NCI-H748 treated with DMSO at 0.1 percent for 48 hours (cell line): ENCODE data around the gene NLRP9.

Experiments
- DNase-seq: peaks from one replicate; lab custom pipeline; 2025; lab: John Stamatoyannopoulos, UW

Gene NLRP9

DNA sequence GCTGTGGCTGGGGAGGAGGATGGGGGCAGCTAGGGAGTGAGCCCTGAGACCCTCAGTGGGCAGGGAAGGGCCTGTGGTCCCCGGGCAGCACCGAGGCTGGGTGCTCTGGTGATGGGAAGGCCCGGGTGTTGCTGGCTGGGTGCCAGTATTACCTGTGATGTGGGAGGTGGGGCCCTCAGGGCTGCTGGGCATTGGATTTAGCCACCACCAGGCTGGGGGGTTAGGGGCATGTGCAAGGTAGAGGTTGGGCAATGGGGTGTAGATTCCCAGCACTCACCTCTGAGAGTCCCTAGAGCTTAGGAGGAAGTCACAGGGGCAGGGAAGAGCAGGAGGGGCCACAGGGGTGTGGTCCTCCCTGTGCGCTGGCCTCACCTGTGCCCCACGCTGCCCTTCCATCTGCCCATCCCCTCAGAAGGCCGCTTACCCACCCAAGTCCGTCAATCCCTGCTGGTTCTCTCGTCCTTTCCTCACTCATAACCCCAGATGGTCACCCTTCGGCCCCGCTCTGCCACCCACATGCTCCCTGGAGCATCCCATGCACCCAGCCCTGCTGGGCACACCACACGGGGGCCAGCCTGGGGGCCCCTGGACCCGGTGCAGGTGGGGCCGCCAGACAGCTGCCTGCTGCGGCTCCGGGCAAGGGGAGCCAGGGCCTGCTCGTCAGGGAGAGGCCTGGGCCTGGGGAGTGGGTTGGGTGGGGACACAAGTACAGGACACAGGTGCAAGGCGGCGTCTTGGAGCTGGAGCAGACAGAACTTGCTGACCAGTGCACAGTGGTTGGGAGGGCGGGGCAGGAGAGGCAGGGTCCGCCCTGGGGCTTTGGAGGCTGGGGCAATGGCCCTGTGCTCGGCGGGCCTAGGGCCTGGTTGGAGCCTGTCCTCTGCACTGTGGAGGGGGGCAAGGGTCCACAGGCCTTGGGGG, 50.7 kb downstream of the NLRP9 start:
- DNase-seq = no peak

DNA sequence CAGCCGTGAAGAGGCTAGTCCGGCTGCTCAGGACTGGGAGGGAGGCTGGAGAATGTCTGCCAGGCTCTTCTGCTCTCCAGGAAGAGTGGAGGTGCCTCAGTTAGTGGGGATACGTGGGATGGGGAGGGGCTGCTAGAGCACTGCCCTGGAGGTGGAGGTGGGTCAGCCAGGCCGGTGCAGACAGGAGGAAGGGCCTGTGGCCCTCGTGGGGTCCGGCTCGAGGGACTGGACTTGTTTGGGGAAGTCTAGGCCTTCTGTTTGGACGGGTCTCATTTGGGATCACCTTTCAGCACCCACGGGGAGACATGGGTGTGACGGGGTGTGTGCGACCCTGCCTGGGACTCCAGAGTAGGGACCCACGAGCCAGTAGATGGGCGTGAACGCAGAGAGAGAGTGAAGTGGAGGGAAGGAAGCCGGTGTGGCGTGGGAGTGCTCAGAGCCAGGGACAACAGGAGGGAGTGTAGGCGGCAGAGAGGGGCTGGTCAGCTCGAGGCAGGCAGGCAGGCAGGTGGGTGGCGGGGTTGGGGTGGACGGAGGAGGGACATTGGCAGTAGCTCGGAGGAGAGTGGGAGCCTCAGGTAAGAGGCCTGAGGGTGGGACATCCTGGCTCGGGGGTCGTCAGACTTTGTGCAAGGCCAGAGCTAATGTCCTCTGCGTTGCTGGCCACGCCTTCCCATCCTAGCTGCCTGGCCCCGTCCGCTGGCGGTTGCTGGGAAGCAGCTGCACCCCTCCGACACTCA, 51.7 kb downstream of the NLRP9 start:
- DNase-seq = no peak

DNA sequence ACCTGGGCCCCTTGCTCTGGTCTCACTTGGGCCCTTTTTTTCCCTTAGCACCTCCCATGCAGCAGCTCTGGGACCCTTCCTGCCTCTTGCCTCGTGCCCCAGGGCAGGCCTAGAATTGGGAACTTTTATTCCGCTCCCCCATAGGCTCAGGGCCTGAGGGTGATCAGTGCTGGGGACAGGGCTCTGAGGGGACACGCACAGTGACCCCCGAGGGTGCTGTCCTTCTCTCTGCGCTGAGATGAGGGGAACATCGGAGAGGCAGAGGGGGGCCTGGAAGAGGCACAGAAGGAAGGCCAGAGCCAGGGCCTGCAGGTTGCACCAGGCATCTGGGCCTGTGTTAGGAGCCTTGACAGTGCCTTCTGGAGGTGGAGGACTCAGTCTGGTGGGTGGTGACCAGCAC, 52.4 kb downstream of the NLRP9 start:
- no peak for DNase-seq

DNA sequence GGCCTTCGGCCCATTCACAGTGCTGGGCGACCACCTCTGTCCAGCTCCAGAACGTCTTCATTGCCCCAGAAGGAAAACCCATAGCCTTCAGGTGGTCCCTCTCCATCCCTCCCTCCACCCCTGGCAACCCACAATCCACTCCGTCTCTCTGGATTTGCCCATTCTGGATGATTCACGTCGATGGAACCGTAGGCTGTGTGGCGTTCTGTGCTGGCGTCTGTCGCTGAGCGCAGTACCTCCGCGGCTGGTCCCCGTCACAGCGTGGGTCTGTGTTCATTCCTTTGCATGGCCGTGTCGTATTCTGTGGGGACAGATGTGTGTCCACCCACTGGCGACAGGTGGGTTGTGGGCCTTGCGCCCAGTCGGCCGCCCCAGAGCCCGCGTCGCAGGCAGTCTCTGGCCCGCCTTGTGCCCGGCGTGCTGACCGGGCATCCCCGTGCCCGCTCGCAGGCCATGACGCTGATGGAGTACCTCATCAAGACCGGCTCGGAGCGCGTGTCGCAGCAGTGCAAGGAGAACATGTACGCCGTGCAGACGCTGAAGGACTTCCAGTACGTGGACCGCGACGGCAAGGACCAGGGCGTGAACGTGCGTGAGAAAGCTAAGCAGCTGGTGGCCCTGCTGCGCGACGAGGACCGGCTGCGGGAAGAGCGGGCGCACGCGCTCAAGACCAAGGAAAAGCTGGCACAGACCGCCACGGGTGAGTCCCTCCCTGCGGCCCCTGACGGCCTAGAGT, 53.1 kb downstream of the NLRP9 start:
- no peak for DNase-seq

DNA sequence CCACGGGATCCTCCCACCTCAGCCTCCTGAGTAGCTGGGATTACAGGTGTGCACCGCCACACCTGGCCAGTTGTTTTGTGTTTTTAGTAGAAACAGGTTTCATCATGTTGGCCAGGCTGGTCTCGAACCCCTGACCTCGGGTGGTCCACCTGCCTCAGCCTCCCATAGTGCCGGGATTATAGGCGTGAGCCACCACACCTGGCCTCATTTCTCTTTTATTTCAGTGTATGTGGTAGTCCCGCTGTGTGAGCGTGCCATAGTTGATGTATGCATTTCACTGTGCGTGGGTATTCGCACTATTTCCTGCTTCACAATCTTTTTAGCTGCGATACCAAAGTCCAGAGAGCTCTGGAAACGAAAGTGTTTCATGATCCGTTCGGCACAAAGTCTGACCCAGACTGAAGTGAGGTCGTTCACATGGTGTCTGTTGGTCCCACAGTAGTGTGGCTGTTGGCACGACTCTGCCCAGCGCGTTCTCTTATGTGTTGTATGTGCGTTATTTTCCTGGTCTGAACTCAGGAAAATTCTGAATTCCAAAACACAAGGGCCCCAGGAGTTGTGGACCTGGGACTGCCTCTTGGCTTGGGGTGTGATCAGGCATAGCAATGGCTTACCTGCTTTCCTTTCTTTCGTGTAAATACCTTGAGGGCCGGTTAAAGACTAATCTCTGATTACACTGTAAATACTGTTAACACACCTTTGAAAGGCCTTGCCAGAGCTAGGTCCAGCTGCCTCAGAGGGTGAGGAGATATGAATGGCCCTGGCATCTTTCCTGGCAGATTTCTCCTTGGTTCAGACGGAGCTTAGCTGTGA, 54.5 kb downstream of the NLRP9 start:
- no peak for DNase-seq

DNA sequence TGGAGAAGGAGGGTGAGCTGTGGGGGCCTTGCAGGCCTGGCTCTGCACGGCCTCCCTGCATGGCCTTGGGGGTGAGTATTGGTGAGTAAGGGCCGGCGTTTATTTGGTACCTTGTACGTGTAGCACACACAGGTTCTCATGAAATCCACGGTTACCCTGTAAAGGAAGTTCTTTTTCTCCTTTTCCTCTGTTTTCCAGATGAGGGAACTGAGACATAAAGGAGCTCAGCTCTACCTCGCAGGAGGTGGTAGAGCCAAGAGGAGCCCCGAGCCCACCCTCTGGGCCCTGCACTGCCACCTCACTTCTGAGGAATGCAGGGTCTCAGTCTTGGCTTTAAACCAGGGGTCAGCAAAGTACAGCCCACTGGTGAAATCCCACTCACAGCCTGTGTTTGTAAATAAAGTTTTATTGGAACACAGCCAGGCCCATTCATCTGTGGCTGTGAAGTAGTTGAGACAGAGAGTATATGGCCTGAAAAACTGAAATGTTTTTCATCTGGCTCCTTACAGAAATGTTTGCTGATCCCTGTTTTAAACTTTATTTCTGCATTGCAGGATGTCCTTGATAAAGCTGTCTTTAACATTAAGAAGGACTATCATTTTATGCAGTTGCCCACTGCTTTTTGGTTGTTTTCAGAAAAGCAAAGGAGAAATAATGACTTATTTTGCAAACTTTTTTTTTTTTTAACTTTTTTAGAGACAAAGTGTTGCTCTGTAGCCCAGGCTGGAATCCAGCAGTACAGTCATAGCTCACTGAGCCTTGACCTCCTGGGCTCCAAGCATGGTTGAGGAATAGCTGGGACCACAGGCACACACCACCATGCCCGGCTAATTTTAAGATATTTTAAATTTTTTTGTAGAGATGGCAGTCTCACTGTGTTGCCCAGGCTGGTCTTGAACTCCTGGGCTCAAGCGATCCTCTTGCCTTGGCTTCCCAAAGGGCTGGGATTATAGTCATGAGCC, 56.8 kb downstream of the NLRP9 start:
- DNase-seq = no peak

DNA sequence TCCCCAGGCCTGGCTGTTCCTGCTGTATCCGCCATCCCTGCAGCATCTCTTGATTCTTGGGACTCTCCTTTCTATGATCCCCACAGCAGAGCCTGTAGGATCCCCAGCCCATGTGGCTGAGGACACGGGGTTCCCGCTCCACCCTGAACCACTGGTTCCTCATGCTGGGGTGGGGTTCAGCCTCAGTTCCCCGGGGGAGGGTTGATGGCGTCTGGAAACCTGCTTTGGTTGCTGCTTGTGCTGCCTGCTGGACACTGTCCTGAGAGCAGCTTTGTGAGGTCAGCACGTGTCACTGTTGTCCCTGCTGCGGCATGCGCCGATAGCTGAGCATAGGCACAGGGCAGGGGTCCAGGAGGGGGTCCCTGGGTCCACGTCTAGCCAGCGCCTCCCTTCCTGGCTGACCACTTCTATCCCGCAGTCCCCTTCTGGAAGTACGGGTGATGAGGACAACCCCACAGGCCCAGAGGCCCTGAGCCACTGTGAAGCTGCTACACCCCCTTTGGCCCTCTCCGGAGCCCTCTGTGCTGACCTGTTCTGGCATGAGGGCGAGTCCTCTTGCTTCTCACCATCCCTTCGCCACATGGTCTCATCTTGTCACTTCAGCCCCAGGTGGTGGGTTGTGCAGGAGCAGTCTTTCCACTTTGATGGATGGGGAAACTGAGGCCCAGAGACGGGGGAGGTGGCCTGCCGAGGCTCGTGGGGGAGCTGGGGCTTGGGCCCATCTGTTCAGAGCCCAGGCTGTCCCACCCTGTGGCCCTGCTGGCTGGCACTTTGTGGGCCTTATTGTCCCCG, 57.7 kb downstream of the NLRP9 start:
- DNase-seq = no peak

DNA sequence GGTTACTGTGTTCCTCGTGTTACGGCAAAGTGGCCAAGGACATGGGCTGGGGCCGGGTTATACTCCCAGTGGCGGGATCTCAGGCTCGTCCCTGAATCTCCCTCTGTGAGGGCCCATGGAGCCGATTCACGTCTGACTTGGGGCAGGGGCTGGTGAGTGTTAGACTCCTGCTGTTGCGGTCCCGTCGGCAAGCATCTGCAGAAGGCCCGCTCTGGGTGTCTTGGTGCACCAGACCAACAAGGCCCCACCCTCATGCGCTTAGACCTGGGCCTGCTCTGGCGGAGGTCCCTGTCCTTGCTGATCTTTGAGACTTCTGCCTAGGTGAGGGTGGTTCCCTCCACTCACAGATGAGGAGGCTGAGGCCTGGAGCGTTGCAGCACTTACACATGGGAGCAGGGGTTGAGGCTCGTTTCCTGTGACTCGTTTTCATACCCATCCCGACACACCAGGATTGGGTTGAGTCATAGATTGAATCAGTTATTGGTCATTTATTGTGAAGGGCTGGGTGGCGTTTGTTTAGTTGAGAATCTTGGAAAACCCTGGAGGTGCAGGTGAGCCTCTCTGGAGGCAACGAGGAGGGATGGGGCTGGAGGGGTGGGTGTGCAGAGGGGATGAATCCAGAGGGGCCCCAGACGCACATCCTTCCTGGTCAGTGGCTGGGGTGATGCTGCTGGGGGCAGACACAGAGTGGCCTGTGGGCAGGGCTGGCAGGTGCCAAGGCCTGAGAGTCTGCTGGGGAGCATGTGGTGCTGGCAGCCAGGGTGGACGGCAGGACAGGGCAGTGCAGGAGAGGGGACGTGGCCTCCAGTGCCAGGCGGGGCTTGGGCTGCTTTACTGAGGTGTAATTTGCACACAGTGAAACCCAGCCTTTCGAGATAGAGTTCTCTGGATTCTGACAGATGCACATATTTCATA, 58.6 kb downstream of the NLRP9 start:
- no peak for DNase-seq

DNA sequence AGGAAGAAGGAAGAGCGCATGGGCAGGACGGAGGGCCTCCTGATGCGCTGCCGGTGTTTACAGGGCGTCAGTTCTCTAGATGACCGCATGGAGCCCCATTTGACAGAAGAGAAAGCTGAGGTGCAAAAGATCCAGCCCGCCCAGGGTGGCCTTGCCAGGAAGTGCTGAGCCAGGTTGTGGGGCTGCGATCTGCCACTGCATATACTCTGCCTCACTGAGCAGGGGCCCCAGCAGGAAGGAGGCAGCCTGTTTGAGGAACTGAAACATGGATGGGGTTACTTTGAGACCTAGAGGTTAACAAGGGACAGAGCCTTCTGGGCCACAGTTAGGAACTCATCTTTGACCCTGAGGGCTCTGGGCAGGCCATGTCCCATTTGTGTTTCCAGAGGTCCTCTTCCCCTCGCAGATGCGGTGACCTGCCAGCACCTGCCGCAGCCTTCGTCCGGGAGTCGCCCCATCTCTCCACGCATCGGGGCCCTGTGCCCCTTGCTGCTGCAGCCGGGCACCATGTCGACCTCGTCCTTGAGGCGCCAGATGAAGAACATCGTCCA, 60.0 kb downstream of the NLRP9 start:
- DNase-seq = no peak

DNA sequence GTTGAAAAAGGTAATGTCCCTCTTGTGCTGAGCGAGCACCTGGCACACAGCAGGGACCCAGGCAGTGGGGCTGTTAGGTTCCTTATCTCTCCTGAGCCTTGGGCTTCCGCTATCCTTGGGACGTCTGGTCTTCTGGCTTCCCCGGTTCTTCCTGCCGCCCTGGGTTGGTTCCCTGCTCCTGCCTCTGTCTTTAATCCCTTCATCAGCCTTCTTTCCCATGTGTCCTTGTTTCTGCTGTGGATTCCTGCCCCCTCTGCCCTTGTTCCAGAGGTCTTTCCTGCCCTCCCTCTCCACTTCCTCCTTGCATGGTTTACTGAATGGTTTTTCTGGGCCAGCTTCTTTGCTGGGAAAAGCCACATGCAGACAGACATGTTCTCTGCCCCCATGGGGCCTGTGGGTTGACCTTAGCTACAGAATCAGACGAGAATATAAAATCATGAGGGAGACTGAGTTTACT, 60.6 kb downstream of the NLRP9 start:
- DNase-seq = no peak

DNA sequence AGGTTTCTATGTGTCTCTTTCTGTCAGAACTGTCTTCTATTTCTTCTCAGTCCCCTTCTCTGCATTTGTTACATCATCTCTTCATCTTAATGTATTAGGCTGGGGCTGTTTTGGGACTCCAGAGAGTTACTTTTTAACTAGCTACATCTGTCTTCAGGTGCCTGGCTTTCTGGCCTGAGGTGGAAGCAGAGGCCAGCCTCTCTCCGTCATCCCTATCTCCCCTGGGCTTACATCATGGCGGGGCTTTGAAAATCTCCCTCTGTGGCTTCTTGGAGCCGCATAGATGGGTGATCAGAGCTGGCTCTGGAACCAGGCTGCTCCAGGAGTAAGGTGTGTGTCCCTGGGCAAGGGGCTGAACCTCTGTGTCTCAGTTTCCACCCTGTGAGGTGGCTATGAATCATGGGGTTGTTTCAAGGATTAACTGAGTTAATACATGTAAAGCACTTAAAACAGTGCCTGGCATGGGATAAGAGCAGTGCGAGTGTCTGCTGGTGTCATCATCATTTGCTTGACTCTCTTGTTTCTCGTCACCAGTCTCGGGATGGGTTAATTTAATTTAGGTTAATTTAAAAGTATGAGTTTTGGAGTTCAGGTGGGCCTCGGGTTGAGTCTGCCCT, 61.2 kb downstream of the NLRP9 start:
- no peak for DNase-seq

DNA sequence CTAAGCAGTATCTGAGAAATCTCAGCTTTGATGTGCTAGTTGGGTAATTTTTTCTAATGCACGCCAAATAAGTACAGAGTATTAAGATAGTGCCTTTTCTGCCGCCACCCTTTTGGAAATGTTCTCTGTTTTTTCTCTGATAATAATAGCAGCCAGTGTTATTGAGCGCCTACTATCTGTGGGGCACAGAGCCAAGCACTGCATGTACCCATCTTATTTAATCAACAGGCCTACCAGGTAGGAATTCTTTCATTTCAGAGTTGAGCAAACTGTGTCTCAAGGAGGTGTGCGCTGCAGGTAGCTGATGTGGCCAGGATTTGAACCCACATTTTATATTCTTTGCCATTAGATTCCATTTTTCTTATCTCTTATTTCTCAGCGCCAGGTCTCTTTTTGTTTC, 61.8 kb downstream of the NLRP9 start:
- DNase-seq = no peak

DNA sequence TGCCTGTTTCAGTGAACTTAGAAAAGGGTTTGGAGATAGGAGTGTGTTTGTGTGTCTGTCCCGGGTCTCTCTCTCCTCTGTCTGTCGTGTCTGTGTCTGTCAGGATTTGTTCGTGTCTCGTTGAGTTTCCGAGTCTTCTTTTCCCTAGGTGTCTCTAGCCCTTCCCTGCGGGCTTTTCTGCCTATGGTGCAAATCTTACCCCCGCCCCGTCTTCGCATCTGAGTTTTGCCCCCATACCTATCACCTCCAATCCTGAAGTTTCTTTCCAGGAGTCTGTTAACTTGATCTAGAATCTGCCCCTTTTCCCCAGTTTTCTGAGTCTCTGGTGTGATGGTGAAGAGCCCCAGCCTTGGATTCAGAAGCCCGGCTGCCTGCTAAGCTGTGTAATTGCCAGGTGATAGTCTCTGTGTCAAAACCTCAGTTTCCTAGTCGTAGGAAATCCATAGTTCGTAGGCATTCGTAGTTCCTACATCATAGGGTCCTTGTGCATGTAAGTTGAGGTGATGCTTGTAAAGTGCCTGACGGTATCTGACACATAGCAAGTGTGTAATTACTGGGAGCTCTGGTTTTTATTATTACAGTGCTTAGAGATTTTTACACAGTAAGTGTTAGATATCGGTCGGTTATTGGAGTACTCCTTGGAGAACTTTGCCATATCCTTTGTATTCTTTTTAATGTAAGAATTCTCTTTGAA, 62.4 kb downstream of the NLRP9 start:
- DNase-seq = no peak

DNA sequence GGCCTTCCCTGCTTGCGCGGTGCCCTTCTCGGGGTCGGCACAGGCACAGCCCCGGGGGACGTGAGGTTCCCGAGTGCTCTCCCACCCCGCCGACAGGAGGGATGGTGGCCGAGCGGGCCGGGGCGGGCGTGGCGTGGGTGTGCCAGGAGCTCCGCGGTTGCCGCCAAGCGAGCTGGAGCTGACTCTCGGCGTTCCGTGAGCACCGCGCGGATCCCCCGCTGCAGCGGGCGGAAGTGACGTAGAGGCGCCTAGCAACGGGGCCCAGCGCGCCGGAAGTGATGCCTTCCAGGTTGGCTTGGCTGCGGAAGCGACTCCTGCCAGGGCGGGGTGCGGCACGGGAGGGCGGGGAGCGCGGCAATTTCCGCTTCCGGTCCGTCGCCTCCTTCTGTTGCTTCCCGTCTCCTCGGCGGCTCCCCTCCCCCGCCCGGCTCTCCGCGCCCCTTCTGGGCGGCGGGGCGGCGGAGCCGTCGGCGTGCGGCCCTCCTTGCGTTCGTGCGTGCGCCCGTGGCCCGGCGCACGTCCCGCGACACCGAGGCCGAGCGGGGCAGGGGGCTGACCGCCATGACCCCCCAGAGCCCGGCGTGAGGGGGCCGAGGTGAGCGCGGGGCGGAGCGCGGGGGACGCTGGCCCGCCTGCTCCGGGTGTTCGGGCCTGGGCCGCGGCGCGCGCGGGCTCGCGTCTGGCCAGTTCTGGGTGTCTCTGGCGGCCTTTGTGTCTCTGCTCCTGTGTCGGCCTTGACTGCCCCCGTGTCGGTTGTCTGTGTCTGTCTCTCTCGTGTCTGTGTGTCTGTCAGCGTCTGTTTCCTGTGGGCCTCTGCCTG, 63.2 kb downstream of the NLRP9 start, which contains the start of gene EPN1:
EPN1 (plus strand) TSS at position 386 of the 820 bp plus-strand sequence. CDS start 3,402 bp downstream, outside the sequence.
- DNase-seq = peak; percentile 95

DNA sequence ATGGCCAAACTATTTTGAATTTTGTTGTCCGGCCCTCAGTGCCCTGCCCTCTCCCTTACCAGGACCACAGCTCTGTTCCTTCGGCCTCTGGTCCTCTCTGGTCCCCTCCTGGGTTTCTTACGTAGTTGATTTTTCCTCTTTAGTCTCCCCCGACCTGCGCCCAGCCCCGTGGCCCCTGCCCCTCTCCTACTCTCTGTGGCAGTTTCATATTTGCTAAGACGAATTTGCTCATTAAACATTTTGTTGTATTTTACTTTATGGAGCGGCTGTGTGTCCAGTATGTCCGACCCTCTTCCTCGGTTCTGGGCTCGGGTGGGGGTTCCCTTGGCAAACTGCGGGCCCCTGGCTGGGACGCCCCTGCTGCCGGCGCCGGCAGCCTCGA, 63.8 kb downstream of the NLRP9 start:
- DNase-seq = no peak

DNA sequence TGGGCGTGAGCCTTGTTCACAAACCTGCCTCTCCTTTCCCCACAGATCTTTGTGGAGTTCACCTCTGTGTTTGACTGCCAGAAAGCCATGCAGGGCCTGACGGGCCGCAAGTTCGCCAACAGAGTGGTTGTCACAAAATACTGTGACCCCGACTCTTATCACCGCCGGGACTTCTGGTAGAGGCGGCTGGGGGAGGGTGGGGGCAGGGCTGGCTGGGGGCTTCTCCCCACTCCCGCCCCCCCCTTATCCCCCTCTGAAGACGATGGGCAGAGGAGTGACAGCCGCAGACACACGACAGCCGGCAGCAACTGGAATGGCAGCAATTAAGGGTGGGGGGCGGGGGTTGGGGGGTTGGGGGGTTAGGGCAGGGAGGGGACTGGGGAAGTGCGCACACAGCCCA, 64.3 kb downstream of the NLRP9 start:
- no peak for DNase-seq
